Skin epidermis (tissue), 12 donors: ENCODE measurements around the gene ARHGEF10L.
"Not testable (repeated sequence)": the region's sequence is repeated elsewhere in the genome, so short reads cannot be mapped to it uniquely, and the experiment has no call there.

Experiments
- H3K27ac ChIP-seq, 21 experiments: fragments of 200-600 bp; sonication (generic) in 11 of 21; one replicate each; pipeline ENCODE4 v1.5.0; 2020; ENCODE audit warnings: mild to moderate bottlenecking in 3 of 21, inconsistent platforms in 2 of 21, moderate library complexity in 2 of 21
- H3K4me3 ChIP-seq, 7 experiments: fragments of 200-600 bp; sonication (generic) in 2 of 7; one replicate each; pipeline ENCODE4 v1.5.0; 2020; ENCODE audit warnings: inconsistent platforms in 2 of 7, mild to moderate bottlenecking in 2 of 7, moderate library complexity in 1 of 7

ARHGEF10L gene

GRCh38 chr1:17620448-17620847 lies 81.0 kb downstream of the ARHGEF10L start:
- H3K4me3 ChIP-seq, result no peak overlapping the region
- no peak overlapping the region for H3K27ac ChIP-seq

GRCh38 chr1:17621691-17622090 lies 82.2 kb downstream of the ARHGEF10L start:
- no peak overlapping the region for H3K4me3 ChIP-seq
- no peak overlapping the region for H3K27ac ChIP-seq

- H3K27ac ChIP-seq, result no peak overlapping the region
- no peak overlapping the region for H3K4me3 ChIP-seq
Observed at GRCh38 chr1:17622823-17623222, 83.3 kb downstream of the ARHGEF10L start.

- no peak overlapping the region for H3K4me3 ChIP-seq
- H3K27ac ChIP-seq, result peak overlapping the region in 11 of 21 experiments; percentile 12 to 74 (median 56)
Observed at GRCh38 chr1:17624611-17625233, 85.2 kb downstream of the ARHGEF10L start.

- Histone ChIP-seq H3K4me3 (no peak overlapping the region), H3K27ac (peak overlapping the region in 1 of 21 experiments; percentile 8)
Observed at GRCh38 chr1:17627239-17628052, 87.9 kb downstream of the ARHGEF10L start.

- H3K4me3 ChIP-seq, result not testable (repeated sequence)
- peak overlapping the region in 13 of 21 experiments; percentile 24 to 80 (median 55) for H3K27ac ChIP-seq
Observed at GRCh38 chr1:17629046-17629445, 89.5 kb downstream of the ARHGEF10L start.

GRCh38 chr1:17629460-17629859 lies 90.0 kb downstream of the ARHGEF10L start:
- Histone ChIP-seq H3K4me3 (no peak overlapping the region), H3K27ac (peak overlapping the region in 18 of 21 experiments; percentile 13 to 80 (median 53))

GRCh38 chr1:17630048-17630830 lies 90.7 kb downstream of the ARHGEF10L start:
- H3K4me3 ChIP-seq, result no peak overlapping the region
- H3K27ac ChIP-seq, result peak overlapping the region in 18 of 21 experiments; percentile 13 to 80 (median 54)

GRCh38 chr1:17630986-17631385 lies 91.5 kb downstream of the ARHGEF10L start:
- H3K4me3 ChIP-seq, result no peak overlapping the region
- peak overlapping the region in 14 of 21 experiments; percentile 13 to 80 (median 56) for H3K27ac ChIP-seq

- H3K4me3 ChIP-seq, result no peak overlapping the region
- peak overlapping the region in 6 of 21 experiments; percentile 55 to 80 (median 66) for H3K27ac ChIP-seq
Observed at GRCh38 chr1:17631410-17631809, 91.9 kb downstream of the ARHGEF10L start.

GRCh38 chr1:17632106-17632505 lies 92.6 kb downstream of the ARHGEF10L start:
- Histone ChIP-seq H3K27ac (peak overlapping the region in 2 of 21 experiments; percentile 62 to 74), H3K4me3 (no peak overlapping the region)

- Histone ChIP-seq H3K4me3 (no peak overlapping the region), H3K27ac (peak overlapping the region in 7 of 21 experiments; percentile 6 to 62 (median 38))
Observed at GRCh38 chr1:17632541-17633184, 93.2 kb downstream of the ARHGEF10L start.

GRCh38 chr1:17633654-17634053 lies 94.2 kb downstream of the ARHGEF10L start:
- H3K4me3 ChIP-seq, result no peak overlapping the region
- H3K27ac ChIP-seq, result peak overlapping the region in 8 of 21 experiments; percentile 1 to 67 (median 42)

GRCh38 chr1:17635276-17635675 lies 95.8 kb downstream of the ARHGEF10L start:
- Histone ChIP-seq H3K27ac (peak overlapping the region in 6 of 21 experiments; percentile 6 to 67 (median 34)), H3K4me3 (no peak overlapping the region)

GRCh38 chr1:17635811-17636210 lies 96.3 kb downstream of the ARHGEF10L start:
- Histone ChIP-seq H3K4me3 (no peak overlapping the region), H3K27ac (peak overlapping the region in 2 of 21 experiments; percentile 6 to 41)

- Histone ChIP-seq H3K4me3 (no peak overlapping the region), H3K27ac (no peak overlapping the region)
Observed at GRCh38 chr1:17636612-17637011, 97.1 kb downstream of the ARHGEF10L start.

- Histone ChIP-seq H3K4me3 (no peak overlapping the region), H3K27ac (no peak overlapping the region)
Observed at GRCh38 chr1:17637055-17637454, 97.6 kb downstream of the ARHGEF10L start.

- Histone ChIP-seq H3K4me3 (no peak overlapping the region), H3K27ac (no peak overlapping the region)
Observed at GRCh38 chr1:17639703-17640340, 100.3 kb downstream of the ARHGEF10L start.

- no peak overlapping the region for H3K4me3 ChIP-seq
- H3K27ac ChIP-seq, result no peak overlapping the region
Observed at GRCh38 chr1:17640393-17640792, 100.9 kb downstream of the ARHGEF10L start.
